Measurements from ENCODE around the gene MID1. TPM values are rescaled to one million over a fixed set of nuclear protein-coding genes. Genes with fewer than 3 reads are reported as not detected.

The MID1 gene
- total and polyA plus RNA-seq, 2 experiments from 2014 or later: 34.6 to 63.9 TPM

DNA sequence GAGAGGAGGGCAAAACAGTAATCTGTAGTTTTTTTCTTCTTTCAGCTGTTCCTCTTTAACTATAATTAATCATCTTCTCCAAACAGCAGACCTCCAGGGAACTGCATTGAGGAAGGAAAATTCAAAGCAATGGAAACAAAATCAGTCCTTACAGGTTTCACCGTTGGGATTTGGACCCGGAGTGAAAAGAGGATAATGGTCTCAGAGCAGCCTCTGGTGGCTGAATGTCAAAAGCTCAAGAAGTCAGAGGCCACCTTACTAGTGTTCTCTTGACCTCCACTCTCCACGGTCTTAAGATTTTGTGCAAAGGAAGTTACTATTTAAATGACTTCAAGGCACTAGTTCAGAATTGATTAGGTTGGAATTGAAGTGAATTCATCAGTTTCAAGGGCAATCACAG, 16.0 kb upstream of the MID1 start:
- peak; percentile 63 to 78 for DNase-seq (ENCODE audit: low read depth in 1 of 2, low spot score in 1 of 2)
- H3K9me3 ChIP-seq (ENCODE audit: low read depth): no peaks in the 10 kb centered on the region
- no peaks in the 10 kb centered on the region for H3K27me3 ChIP-seq
- H3K36me3 ChIP-seq: no peaks in the 10 kb centered on the region
- H3K4me3 ChIP-seq: no peak overlapping the region
- TF ChIP-seq, protein P1, sequence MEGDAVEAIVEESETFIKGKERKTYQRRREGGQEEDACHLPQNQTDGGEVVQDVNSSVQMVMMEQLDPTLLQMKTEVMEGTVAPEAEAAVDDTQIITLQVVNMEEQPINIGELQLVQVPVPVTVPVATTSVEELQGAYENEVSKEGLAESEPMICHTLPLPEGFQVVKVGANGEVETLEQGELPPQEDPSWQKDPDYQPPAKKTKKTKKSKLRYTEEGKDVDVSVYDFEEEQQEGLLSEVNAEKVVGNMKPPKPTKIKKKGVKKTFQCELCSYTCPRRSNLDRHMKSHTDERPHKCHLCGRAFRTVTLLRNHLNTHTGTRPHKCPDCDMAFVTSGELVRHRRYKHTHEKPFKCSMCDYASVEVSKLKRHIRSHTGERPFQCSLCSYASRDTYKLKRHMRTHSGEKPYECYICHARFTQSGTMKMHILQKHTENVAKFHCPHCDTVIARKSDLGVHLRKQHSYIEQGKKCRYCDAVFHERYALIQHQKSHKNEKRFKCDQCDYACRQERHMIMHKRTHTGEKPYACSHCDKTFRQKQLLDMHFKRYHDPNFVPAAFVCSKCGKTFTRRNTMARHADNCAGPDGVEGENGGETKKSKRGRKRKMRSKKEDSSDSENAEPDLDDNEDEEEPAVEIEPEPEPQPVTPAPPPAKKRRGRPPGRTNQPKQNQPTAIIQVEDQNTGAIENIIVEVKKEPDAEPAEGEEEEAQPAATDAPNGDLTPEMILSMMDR (IDR thresholded peaks at IDR 0.05; ENCODE audit: low read depth, low read length): peak; percentile 72
- H3K27ac ChIP-seq: peak overlapping the region; percentile 50
- peaks cover 5% of the 10 kb centered on the region for H3K4me1 ChIP-seq (ENCODE audit: low read depth)

DNA sequence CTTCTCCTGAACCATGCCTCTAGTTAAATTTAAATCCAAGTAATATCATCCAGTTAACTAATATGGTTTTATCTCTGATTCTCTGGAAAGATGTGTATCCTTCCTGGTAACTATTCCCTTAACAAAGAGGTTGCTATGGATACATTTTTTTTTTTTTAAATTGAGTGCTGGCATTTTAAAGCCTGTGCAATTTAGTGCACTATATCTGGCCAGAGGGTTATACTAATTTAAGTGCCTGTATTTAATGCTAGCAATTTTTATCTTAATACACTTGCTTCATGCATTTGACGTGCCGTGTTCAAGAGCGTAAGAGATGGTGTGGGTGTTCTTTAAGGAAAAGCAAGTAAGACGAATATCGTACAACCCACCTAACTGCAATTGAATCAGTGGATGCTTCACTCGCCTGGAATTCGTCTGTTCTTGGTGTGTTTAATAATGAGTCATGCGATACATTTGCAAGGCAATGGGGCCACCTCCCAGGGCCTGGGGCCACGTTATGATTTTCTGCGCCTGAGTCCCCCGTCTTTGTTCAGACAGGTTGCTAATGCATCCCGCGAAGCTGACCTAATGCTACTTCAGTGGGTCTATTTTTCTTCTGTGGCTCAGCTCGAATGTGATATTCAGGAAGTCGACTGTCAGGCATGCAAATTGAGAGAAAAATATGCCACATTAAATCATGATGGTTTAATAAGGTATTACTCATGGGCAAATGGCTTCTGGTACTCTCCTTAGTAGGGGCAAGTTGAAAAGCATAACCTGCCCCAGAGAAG, 14.2 kb upstream of the MID1 start:
- TF ChIP-seq, protein P1 (IDR thresholded peaks at IDR 0.05; ENCODE audit: low read depth, low read length): no peak
- Histone ChIP-seq H3K4me3 (no peak overlapping the region), H3K4me1 (ENCODE audit: low read depth) (peaks cover 5% of the 10 kb centered on the region), H3K27me3 (no peaks in the 10 kb centered on the region), H3K36me3 (no peaks in the 10 kb centered on the region), H3K9me3 (ENCODE audit: low read depth) (no peaks in the 10 kb centered on the region), H3K27ac (no peak overlapping the region)
- peak in 1 of 2 donors; percentile 59 for DNase-seq (ENCODE audit: low read depth in 1 of 2, low spot score in 1 of 2)

DNA sequence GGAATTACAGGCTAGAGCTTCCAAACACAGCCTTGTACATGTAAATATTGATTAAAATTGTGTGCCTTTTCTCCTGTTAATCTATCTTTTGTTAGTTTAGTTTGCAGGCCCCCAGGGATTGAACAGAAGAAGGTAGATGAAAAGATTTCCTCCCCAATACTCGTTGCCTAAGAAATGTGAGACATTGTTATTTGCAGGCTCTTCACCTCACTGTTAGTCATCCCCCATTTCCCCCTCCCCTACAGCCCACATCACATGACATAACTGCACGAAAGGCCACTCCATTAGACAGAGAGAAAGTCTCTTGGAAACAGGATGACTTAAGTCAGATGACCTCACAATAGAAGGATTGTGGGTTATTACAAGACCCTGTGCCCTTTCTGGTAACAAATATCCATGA, 13.3 kb upstream of the MID1 start:
- Histone ChIP-seq H3K27ac (no peak overlapping the region), H3K4me3 (no peak overlapping the region), H3K9me3 (ENCODE audit: low read depth) (no peaks in the 10 kb centered on the region), H3K27me3 (no peaks in the 10 kb centered on the region), H3K36me3 (no peaks in the 10 kb centered on the region), H3K4me1 (ENCODE audit: low read depth) (peaks cover 5% of the 10 kb centered on the region)
- TF ChIP-seq, protein P1 (IDR thresholded peaks at IDR 0.05; ENCODE audit: low read depth, low read length): no peak
- DNase-seq (ENCODE audit: low read depth in 1 of 2, low spot score in 1 of 2): peak in 1 of 2 donors; percentile 78

DNA sequence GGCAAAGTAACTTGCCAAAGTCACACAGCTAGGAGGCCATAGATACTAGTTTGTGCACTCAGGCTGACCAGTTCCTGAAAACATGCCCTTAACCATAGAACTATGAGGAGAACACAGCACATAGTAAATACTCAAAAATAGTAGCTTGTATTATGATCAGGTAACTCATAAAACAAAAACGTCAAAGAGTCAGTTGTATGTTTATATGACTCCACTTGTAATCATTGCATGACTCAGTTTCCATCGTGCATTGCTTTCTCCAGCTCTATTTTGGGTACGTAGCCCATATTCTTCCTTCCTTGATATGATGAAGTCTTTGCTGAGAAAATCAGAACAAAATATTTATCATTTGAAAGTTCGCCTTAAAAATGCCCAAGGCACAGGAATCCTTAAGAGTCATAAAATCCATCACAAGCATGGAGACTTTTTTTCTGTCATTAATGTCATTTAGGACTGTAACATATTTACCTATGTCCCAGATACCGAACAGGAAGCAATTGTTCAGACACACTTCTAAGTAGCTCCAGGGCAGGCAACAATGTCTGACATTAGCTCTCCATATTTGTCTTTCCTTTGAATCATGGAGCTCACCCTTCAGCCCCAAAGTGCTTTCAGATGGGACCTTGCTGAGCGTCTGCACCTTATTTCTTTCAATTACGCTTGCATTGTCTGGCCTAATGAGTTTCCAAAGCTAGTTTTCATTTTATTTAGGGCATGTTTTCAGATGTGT, 11.2 kb upstream of the MID1 start:
- no peaks in the 10 kb centered on the region for H3K27me3 ChIP-seq
- TF ChIP-seq, protein P1 (IDR thresholded peaks at IDR 0.05; ENCODE audit: low read depth, low read length): no peak
- H3K9me3 ChIP-seq (ENCODE audit: low read depth): no peaks in the 10 kb centered on the region
- no peak for DNase-seq (ENCODE audit: low read depth in 1 of 2, low spot score in 1 of 2)
- no peak overlapping the region for H3K27ac ChIP-seq
- peaks cover 5% of the 10 kb centered on the region for H3K4me1 ChIP-seq (ENCODE audit: low read depth)
- no peaks in the 10 kb centered on the region for H3K36me3 ChIP-seq
- no peak overlapping the region for H3K4me3 ChIP-seq

DNA sequence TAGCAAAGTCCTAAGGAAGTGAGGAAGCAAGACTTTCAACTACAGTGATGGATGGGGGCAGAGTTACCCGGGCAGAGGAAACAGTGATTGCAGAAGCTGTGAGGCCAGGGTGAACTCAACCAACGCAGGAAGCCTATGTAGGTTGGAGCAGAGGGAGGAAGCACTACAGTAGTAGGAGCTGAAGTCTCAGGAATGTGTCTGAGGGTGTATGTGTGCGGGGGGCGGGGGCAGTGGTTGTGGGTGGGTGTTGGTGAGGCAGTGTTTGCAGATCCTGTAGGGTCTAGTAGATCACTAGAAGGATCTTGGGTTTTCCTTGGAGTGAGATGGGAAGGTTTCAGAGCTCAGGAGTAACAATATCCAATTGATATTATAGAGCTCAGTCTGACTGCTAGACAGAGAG, 9.9 kb upstream of the MID1 start:
- Histone ChIP-seq H3K27me3 (no peaks in the 10 kb centered on the region), H3K4me3 (no peak overlapping the region), H3K9me3 (ENCODE audit: low read depth) (no peaks in the 10 kb centered on the region), H3K36me3 (no peaks in the 10 kb centered on the region), H3K27ac (no peak overlapping the region), H3K4me1 (ENCODE audit: low read depth) (no peaks in the 10 kb centered on the region)
- TF ChIP-seq, protein P1 (IDR thresholded peaks at IDR 0.05; ENCODE audit: low read depth, low read length): no peak
- DNase-seq (ENCODE audit: low read depth in 1 of 2, low spot score in 1 of 2): no peak

All from cardiac muscle cell (in vitro differentiated cells and primary cell).